Loucy (cell line): ENCODE results near the gene ACOT8.
"Not testable (repeated sequence)": the region's sequence is repeated elsewhere in the genome, so short reads cannot be mapped to it uniquely, and the experiment has no call there.

ENCODE experiments used
- H2AFZ ChIP-seq: fragments of 200-600 bp; sonication (generic); 2 replicates; pipeline ENCODE4 v1.6.0; 2016; ENCODE audit warnings: antibody characterized with exemption, mild to moderate bottlenecking, low read length, moderate library complexity
- H3F3A ChIP-seq: fragments of 200-600 bp; 2 replicates; pipeline ENCODE4 v1.6.0; 2016; ENCODE audit warnings: antibody characterized with exemption, low read depth, mild to moderate bottlenecking
- H3K27me3 ChIP-seq: fragments of 200-600 bp; sonication (generic); 2 replicates; pipeline ENCODE4 v1.6.1; 2014; ENCODE audit warnings: low read length, mild to moderate bottlenecking; ENCODE audit not compliant: insufficient read depth, poor library complexity, severe bottlenecking
- H3K36me3 ChIP-seq: fragments of 200-600 bp; sonication (generic); 2 replicates; pipeline ENCODE4 v1.6.1; 2016; ENCODE audit warnings: low read length; ENCODE audit not compliant: insufficient read depth
- H3K4me1 ChIP-seq: fragments of 200-600 bp; sonication (generic); 2 replicates; pipeline ENCODE4 v1.5.1; 2014; ENCODE audit warnings: low read length, mild to moderate bottlenecking; ENCODE audit not compliant: insufficient read depth, poor library complexity, severe bottlenecking
- H3K4me2 ChIP-seq: fragments of 200-600 bp; sonication (generic); 2 replicates; pipeline ENCODE4 v1.6.0; 2014; ENCODE audit warnings: antibody characterized with exemption, low read length, low read depth, mild to moderate bottlenecking; ENCODE audit not compliant: poor library complexity, severe bottlenecking
- H3K4me3 ChIP-seq: fragments of 200-600 bp; sonication (generic); 2 replicates; pipeline ENCODE4 v1.5.1; 2014; ENCODE audit warnings: low read length, mild to moderate bottlenecking, mixed read lengths; ENCODE audit not compliant: poor library complexity, severe bottlenecking
- H3K79me2 ChIP-seq: fragments of 200-600 bp; sonication (generic); 2 replicates; pipeline ENCODE4 v1.6.1; 2014; ENCODE audit warnings: low read length; ENCODE audit not compliant: insufficient read depth
- H3K9ac ChIP-seq: fragments of 200-600 bp; sonication (generic); 2 replicates; pipeline ENCODE4 v1.6.0; 2014; ENCODE audit warnings: mild to moderate bottlenecking, low read depth, low read length, moderate library complexity; ENCODE audit not compliant: poor library complexity, severe bottlenecking
- H3K9me2 ChIP-seq: fragments of 200-600 bp; sonication (generic); replicated peaks from 2 replicates; pipeline ENCODE4 v1.6.1; 2016; ENCODE audit warnings: low read depth, low read length, mixed read lengths
- H3K9me3 ChIP-seq: fragments of 200-600 bp; sonication (generic); 2 replicates; pipeline ENCODE4 v1.6.1; 2014; ENCODE audit warnings: mild to moderate bottlenecking, antibody characterized with exemption, low read length, low read depth; ENCODE audit not compliant: insufficient read depth
- H4K20me1 ChIP-seq: fragments of 200-600 bp; sonication (generic); 2 replicates; pipeline ENCODE4 v1.6.0; 2014; ENCODE audit warnings: antibody characterized with exemption, low read length, mild to moderate bottlenecking; ENCODE audit not compliant: insufficient read depth, poor library complexity, severe bottlenecking
- CTCF ChIP-seq: fragments of 200-600 bp; sonication (generic); conservative IDR thresholded peaks from 2 replicates; pipeline ENCODE4 v1.5.1; 2014; ENCODE audit warnings: mild to moderate bottlenecking, antibody characterized with exemption, low read length
- EZH2phosphoT487 ChIP-seq: fragments of 200-600 bp; IDR thresholded peaks from 2 replicates; pipeline ENCODE4 v1.6.1; 2018; ENCODE audit warnings: antibody characterized with exemption, mild to moderate bottlenecking, moderate library complexity, borderline replicate concordance

The ACOT8 gene

DNA sequence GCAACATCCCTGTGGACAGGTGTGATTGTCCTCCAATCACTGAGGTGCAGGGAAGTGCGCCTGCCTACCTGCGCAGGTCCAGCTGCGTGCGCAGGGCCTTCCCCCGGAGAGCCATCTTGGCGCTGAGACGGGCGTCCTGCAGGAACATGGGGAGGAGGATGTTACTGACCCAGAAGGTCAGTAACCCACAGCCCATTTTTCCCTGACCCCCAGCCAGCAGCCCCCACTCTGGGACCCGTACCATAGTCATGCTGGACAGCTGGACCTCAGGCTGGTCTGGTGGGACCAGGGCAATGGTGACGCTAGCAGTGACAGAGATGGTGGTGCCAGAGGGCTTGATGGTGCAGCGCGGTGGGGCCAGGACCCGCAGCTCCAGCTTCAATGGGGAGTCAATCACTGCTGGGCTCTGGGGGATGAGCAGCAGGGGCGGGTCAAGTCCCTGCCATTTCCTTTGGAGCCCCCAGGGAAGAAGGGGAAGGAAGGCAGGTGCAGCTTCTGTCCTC is 45.1 kb upstream of the ACOT8 start:
- Histone ChIP-seq H3K9me3 (no peaks in the 10 kb centered on the region), H4K20me1 (no peaks in the 10 kb centered on the region)

DNA sequence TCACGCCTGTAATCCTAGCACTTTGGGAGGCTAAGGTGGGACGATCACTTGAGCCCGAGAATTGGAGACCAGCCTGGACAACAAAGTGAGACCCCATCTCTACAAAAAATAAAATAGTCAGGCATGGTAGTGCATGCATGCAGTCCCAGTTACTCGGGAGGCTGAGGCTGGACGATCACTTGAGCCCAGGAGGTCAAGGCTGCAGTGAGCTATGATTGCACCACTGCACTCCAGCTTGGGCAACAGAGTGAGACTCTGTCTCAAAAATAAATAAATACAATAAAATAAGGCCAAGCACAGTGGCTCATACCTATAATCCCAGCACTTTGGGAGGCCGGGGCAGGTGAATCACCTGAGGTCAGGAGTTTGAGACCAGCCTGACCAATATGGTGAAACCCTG is 44.1 kb upstream of the ACOT8 start:
- H3K27me3 ChIP-seq, H3K9ac ChIP-seq, H3K9me2 ChIP-seq, H3K9me3 ChIP-seq, H3K4me2 ChIP-seq, H3K36me3 ChIP-seq, H3F3A ChIP-seq, H3K4me1 ChIP-seq, H3K4me3 ChIP-seq, H3K79me2 ChIP-seq, H2AFZ ChIP-seq, H4K20me1 ChIP-seq: not testable (repeated sequence)

More for the DNA sequence above, 45.1 kb upstream of the ACOT8 start:
- H3K4me2 ChIP-seq: no peak overlapping the region
- H3F3A ChIP-seq: no peaks in the 10 kb centered on the region
- no peaks in the 10 kb centered on the region for H3K27me3 ChIP-seq
- H3K4me3 ChIP-seq: no peak overlapping the region
- no peak for TF ChIP-seq CTCF
- no peak for TF ChIP-seq EZH2phosphoT487
- no peaks in the 10 kb centered on the region for H3K36me3 ChIP-seq
- H3K9me2 ChIP-seq: no peaks in the 10 kb centered on the region
- no peak overlapping the region for H3K9ac ChIP-seq
- H3K79me2 ChIP-seq: no peaks in the 10 kb centered on the region
- H2AFZ ChIP-seq: no peak overlapping the region
- peaks cover 4% of the 10 kb centered on the region for H3K4me1 ChIP-seq

GRCh38 chr20:45899046-45899835 is 42.0 kb upstream of the ACOT8 start:
- H2AFZ ChIP-seq: no peak overlapping the region
- no peaks in the 10 kb centered on the region for H3K4me1 ChIP-seq
- H3K9me3 ChIP-seq: no peaks in the 10 kb centered on the region
- H3K27me3 ChIP-seq: no peaks in the 10 kb centered on the region
- H3K79me2 ChIP-seq: no peaks in the 10 kb centered on the region
- no peaks in the 10 kb centered on the region for H4K20me1 ChIP-seq
- H3K4me3 ChIP-seq: no peak overlapping the region
- H3K9ac ChIP-seq: no peak overlapping the region
- no peaks in the 10 kb centered on the region for H3K9me2 ChIP-seq
- no peaks in the 10 kb centered on the region for H3K36me3 ChIP-seq
- TF ChIP-seq CTCF (no peak), EZH2phosphoT487 (no peak)
- H3K4me2 ChIP-seq: no peak overlapping the region
- no peaks in the 10 kb centered on the region for H3F3A ChIP-seq

DNA sequence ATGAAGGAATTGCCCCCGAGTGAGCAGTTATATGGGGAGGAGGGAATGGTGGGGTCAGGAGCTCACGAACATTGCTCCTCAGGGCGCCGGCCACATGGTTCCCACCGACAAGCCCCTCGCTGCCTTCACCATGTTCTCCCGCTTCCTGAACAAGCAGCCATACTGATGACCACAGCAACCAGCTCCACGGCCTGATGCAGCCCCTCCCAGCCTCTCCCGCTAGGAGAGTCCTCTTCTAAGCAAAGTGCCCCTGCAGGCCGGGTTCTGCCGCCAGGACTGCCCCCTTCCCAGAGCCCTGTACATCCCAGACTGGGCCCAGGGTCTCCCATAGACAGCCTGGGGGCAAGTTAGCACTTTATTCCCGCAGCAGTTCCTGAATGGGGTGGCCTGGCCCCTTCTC is 41.1 kb upstream of the ACOT8 start:
- no peak for TF ChIP-seq EZH2phosphoT487
- TF ChIP-seq CTCF: no peak
- H3F3A ChIP-seq: no peaks in the 10 kb centered on the region
- no peaks in the 10 kb centered on the region for H3K36me3 ChIP-seq

More for the DNA sequence above, 41.1 kb upstream of the ACOT8 start:
- Histone ChIP-seq H3K4me1 (no peaks in the 10 kb centered on the region), H3K27me3 (no peaks in the 10 kb centered on the region), H3K4me3 (no peak overlapping the region), H3K9me3 (no peaks in the 10 kb centered on the region), H3K9ac (no peak overlapping the region), H3K9me2 (no peaks in the 10 kb centered on the region), H3K79me2 (no peaks in the 10 kb centered on the region), H2AFZ (no peak overlapping the region), H4K20me1 (no peaks in the 10 kb centered on the region), H3K4me2 (no peak overlapping the region)
